T1000 (cell line): Measurements from ENCODE around the gene JARID2.

Source experiments
- DNase-seq: peaks from one replicate; lab custom pipeline; 2025; ENCODE audit warnings: mixed read lengths; lab: John Stamatoyannopoulos, UW

The JARID2 gene

DNA sequence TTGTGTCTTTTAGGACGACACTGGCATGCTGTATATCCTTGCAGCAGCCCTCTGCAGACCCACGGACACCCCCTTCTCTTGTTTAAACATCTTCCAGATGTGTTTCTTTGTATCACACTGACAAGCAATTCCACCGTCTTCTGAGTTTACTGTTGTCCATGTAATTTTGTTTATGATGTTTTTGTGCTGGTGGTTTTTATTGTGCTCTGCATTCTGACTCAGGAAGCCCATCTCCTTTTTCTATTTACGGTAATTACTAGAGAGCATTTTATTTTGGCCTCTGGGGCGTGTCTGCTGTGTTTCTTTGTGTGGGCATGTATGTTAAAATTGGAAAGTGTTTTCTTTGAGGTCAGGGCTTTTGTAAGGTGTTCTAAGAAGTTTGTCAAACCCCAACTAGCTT, 111.9 kb downstream of the JARID2 start:
- DNase-seq: no peak

DNA sequence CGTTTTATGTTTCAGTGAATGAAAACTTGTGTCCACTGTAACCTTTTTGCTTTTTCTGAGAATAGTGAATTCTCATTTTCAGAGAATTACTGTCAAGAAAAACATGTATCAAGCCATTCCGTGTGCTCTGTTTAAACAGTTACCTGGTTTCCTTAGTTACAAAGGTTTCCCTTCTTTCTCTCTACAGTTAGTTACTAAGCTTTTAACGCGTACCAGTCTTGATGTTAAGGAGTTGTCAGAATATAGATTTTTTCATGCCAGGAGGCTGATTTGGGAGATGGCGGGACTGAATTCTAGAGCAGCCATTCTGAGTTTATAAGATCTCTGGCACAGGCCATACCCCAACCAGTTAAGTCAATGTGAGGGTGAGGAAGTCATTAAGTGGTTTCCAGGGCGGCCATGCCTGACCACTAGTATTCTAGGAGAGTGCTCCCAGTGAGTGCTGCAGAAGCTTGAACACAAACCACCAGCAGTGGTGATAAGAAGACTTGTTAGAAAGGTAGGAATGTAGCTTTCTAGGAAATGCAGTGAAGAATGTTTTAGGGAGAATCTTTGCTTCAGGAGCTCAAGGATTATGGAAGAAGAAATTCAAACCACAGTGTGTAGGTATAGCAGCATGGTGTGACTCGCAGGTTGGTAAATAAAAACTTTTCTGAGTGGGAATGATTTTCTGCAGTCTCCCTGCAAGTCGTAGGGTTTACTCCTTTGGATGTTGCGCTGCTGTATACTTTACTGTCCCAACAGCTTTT, 112.9 kb downstream of the JARID2 start:
- no peak for DNase-seq

DNA sequence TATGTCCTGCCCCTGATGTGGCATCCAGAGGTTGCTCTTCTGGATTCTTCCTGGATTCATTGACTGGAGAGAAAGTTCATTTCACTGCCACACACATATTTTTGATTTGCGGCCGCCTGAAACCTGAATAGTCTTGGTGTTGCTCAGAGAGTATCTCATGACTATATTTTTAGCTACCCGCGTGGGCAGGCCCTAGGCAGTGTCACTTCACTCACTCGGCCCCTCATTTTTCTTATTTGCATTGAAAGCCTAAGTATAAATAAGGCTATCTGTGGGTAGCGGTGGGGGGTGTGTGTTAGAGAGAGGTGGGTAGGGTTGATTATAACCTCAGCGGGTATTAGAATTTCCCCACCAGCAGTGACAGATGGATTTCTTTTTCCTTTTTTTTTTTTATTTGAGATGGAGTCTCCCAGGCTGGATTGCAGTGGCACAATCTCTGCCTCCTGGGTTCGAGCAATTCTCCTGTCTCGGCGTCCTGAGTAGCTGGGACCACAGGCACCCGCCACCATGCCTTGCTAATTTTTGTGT, 113.5 kb downstream of the JARID2 start:
- no peak for DNase-seq

DNA sequence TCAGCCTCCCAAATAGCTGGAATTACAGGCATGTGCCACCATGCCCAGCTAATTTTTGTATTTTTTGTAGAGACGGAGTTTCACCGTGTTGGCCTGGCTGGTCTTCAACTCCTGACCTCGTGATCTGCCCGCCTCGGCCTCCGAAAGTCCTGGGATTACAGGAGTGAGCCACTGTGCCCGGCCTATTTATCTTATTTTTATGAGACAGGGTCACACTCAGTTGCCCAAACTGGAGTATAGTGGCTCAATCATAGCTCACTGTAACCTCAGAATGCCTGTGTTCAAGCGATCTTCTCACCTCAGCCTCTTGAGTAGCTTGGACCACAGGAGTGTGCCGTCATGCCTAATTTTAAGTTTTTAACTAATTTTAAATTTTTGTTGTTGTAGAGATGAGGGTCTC, 114.4 kb downstream of the JARID2 start:
- no peak for DNase-seq

DNA sequence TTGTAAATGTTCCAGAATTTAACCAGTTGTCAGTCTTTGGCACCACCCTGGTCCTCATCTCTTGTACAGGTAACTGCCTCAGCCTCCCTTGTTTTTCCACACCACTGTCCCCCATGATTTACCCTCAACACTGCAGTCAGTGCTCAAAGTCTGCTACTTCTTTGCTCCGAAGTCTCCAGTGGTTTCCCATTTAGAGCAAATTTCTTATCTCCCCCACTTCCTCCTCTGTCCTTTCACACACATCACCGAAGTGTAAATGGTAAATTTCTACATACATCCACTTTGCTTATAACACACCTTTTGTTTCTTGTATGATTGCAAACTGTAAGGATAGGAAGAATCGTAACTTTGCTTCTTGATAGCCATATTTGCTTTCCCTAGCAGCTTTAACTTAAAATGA, 115.3 kb downstream of the JARID2 start:
- no peak for DNase-seq

DNA sequence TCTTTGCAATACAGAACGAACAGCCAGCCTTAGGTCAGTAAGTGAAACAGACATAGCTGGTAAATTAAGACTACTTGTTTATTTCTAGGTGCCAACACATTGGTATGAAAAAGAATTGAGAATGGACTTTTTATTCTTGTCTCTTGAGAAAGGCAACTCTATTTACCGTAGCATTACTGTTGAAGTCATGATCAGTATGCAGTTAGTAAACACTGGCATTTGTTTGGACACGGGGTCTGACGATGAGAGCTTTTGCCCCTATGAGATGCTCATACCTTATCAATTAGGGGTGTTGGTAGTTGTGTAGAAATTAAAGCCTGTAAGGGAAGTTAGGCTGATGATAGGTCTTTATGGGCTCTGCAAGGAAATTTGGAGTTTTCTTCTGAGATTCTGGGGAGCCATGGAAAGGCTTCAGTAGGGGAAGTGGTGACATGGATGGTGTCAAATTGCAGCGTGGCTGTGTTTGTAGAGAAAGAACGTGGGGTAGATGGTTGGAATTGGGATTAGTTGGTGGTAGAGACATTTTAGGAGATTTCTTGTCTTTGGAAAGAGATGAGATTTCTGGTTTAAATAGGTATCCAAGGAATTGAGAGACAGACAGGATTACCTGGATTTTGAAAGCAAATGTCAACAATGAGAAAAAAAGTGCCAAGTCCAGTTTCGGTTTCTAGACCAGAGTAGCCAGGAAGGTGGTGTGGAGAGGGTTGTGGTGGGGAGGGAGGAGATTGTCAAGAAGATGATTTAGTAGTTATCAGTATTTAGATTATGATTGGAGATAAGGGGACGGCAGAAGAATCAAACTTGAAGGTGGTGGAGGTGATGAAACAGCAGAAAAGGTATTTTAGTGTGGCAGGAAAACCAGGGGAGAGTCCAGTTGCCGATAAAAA, 116.6 kb downstream of the JARID2 start:
- no peak for DNase-seq

DNA sequence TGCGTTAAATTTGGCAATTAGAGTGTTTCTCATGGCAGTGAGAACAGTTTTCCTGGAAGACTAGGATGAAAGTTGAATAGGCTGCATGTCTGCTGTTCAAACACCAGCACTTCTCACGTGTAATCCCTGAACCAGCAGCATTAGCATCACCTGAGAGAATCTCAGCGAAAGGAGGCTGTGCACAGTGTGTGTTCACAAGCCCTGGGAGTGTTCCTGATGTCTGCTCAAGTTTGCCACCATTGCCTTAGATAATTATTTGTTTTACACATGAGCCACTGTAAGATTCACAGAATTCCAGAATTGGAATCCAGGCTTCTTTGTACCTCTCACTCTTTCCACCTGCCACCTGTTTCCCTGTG, 117.3 kb downstream of the JARID2 start:
- no peak for DNase-seq

DNA sequence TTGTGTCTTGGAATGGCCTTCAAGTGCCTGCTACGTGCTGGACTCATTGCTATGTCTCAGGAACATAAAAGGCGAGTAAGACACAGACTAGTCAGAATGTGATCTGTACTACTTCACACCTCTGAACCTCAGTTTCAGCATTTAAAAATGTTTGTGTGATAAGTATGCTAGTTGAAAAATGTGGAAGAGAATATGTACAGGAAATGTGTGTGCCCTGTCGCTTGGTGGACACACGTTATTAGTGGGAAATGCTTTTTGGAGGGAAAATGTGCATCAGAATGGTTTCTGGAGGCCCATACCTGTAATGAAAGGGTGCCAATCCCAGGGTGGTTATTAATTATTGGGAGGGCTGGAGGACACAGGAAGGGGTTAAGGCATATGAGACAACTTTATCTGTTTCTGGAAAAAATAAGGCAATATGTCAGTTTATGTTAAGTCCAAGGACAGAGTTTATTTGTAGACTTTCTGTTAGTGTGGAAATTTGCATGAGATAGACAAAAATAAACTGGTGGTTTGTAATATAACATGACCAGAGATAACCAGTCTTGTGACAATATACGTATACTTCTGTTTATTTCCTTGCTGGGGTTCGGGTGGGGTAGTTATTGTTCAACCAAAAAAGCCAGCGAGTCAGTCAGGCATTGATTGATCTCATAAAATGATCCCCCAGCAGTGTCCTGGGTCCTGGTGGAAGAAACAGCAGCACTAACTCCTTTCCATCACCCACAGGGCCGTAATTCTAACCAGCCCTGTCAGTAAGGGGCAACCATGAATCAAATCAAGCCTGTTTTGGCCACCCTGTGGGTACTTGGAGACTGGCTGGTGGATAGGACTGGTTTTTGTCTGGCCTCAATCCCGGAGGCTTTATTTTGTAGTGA, 117.9 kb downstream of the JARID2 start:
- no peak for DNase-seq

DNA sequence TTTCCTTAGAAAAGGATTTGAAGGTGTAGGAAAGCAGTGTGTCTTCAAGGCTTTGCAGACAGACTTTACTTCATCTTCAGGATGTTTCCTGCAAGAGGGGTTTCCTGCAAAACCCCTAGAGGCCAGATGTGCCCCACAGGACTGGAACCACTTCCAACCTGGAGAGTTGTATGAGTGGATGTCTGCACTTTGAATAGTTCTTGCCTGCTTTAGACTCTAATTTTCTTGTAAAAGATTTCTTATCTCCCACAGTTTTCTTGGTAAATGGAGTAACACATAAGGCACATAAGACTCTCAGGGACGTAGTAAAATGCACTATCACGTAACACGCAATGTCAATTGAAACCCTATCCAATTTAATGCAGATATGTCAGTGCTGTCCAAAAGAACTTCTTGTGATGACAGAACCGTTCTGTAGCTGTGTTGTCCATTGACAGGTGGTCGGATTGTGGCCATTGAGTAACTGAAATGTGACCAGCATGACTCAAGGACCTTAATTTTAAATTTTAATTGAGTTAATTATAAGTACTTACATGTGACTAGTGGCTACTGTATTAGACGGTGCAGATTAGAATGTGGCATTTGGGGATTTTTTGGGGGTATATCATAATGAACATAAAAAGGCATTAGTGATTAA, 118.7 kb downstream of the JARID2 start:
- DNase-seq: no peak

DNA sequence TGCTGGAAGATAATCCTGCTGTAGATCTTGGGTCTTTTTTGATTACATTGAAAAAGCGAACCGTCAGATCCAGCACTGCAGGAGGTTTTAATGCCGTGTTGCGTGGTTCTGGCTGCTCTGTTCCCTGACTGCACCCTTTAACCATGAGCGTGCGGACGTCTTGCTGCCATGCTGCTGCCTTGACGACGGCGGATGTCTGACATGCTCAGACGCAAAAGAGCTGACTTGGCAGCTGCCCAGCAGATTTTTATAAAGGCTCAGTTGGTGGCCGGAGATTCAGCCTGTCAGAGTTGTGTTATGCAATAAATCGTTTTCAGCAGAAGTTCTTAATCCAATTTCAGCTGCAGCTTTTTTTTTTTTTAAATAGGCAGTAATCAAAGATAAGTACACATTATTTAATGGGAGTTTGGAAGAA, 119.4 kb downstream of the JARID2 start:
- no peak for DNase-seq

DNA sequence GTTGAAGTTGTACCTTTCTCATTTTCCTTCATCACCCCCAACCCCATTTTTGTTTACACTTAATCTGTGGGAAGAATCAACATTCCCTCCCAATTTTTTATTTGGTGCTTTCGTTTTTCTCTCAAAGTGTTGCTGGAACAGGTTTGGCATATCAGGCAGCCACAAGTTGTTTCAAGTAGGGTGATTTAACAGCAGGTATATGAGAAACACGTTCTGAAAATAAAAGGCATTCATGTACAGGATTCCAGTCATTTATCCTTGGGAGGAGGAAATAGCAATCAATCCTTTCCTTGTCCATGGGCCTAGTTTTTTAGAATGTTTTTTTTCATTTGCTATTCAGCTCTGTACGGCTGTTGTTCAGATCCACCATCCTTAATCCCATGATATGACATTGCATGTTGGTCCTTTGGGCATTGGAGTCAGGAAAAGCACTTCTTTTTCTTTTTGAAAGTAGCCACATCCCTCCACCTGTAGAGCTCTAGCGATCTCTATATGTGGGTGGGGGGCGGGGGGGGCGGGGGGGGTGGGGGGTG, 120.2 kb downstream of the JARID2 start:
- DNase-seq: no peak

DNA sequence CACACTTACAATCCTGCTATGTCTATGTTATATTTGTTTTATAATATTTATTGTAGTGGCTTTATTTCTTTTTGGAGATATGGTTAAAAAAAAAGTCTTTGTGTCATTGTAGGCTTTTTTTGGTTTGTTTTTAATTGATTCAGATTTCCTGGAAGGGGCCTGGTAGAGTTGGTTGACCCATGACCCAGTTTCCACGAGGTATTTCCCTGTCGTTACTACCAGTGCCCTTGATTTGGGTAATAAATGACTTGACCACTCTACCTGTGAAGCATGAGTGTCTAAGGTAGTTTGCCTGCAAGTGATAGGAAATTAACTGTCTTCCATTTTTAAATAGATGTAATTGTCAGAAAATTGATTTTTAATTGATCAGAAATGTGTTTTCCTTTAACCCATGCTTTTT, 121.0 kb downstream of the JARID2 start:
- no peak for DNase-seq

DNA sequence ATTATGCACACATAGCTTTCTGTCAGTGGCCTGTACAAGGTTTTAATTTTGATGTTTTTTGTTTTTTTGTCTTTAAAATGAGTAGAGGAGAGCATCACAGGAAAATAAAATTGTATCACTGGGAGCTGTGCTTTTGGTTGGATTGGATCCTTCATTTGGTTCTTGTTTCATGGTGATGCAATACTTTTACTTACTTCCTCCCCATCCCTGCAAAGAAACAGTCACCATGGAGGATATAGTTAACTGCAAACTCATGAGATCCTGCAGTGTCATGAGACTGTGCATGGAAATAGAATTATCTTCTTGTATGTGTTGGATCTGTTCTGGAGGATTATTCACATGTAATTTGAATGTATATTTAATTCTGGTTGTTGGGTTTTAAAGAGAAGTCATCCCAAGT, 122.3 kb downstream of the JARID2 start:
- no peak for DNase-seq

DNA sequence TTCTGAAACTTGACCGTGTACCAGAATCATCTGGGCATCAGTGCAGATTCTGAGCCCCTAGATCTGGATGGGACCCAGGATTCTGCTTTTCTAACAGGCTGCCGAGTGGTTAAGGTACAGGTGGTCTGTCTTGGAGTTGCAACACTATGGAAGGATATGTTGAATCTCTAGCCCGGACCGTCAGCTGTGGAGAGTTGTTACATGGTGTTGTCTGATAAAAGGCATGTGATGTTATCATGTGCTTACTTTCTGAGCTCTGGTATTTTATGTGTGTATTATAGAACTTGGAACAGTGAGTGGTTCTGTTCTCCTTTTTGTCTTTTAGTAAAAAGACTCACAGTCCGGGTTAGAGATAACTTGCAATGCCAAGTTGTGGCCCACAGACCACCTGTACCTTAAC, 123.0 kb downstream of the JARID2 start:
- no peak for DNase-seq

DNA sequence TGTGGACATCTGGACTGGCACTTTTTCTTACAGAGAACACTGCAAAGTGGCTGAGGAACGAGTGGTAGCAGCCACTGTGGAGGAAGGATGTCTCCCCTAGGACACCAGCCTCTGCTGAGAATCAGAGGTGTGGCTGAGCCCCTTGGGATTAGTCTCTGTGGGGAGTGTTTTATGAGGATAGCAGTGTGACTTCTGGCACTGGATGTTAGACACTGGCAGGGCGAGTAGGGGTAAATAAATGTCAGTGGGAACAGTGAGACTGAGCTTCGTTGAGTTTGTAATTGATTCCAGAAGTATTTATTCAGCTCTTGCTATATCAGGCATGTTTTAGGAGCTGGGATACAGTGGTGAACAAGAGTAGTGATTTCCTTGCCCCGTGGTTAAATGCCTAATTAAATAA, 124.0 kb downstream of the JARID2 start:
- no peak for DNase-seq

DNA sequence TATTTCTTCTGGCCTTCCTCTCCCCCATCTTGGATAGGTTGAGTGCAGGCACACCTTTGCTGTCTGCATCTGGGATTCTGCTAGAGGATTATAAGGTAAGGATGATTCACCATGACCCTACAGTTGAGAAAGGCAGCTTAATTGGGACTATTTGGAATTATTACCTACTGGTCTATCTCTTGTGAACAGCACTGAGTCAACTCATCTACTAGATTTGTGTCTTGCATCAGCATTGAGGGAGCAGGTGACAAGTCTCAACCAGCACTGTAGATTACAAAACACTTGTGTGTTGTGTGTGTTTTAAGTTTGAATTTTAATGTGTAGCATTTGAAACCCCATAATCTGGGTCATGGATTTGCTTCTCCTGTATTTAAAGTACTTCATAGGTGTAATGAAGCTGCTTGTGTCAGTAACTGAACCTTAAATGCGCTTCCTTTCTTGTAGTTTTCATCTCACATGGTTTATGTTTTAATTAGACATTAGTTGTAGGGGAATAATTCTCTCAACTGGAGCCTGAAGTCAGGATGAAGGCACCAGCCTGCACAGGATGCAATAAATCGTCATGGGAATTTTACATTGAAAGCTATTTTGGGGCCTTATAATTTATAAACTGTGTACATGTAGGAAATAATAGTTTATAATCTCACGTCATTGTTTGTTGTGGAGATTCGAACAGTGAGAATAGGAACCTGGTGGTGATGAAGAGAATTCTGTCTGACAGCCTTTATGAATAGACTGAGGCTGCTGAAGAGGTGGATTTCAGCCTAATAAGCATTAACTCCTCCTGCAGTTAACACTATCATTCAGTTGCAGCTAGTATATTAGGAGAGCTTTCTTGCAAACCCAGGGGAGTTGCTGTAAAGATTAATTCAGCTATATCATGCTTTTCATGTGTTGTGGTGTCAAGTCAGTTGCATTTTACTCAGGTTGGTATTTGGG, 125.1 kb downstream of the JARID2 start:
- DNase-seq: no peak

DNA sequence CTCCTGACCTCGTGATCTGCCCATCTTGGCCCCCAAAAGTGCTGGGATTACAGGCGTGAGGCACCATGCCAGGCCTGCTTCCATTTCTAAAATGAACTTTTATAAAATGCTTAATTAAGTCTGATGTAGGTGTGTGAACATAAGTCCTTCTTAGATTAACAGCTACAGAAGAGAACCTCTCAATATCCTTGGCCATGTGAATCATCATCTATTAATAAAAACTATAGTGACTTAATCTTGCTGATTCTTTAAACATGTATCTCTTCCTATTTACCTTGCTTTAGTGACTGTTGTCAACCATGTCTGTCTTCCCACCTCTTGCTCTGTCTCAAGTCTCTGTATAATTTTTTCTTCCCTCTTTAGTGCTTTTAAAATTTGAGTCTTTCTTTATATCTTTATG, 127.1 kb downstream of the JARID2 start:
- no peak for DNase-seq

DNA sequence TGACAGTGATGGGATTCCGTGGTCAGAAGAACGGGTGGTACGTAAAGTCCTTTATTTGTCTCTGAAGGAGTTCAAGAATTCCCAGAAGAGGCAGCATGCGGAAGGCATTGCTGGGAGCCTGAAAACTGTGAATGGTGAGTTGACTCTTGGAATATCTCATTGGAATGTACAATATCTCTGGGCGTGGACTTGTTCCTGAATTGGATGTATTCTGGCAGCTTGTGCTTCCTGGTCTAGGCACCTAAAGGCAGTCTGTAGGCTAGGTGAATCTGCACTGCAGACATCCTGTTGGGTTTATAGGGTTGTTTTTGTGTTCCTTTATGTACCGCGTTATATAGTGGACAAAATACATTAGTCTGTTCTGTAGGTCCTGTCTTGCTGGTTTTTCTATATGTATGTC, 128.2 kb downstream of the JARID2 start:
- no peak for DNase-seq

DNA sequence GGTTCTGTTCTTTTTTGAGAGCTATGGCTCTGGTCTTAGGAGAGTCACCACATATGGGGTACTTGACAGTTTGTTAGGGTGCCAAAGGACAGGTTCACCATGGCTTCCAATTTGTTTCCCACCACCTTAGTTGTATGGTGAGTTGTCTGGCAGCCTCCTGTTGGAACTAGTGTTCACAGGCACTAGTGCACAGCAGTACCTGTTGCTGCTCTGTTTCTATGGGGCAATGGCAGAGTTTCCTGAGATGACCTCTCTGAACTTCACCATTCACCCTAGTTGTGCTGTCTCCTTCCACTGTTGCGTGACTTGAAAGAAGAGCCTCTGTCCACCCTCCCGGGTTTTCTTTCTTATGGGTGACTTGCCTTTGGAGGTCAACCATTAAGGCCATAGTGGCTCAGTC, 129.1 kb downstream of the JARID2 start:
- no peak for DNase-seq

DNA sequence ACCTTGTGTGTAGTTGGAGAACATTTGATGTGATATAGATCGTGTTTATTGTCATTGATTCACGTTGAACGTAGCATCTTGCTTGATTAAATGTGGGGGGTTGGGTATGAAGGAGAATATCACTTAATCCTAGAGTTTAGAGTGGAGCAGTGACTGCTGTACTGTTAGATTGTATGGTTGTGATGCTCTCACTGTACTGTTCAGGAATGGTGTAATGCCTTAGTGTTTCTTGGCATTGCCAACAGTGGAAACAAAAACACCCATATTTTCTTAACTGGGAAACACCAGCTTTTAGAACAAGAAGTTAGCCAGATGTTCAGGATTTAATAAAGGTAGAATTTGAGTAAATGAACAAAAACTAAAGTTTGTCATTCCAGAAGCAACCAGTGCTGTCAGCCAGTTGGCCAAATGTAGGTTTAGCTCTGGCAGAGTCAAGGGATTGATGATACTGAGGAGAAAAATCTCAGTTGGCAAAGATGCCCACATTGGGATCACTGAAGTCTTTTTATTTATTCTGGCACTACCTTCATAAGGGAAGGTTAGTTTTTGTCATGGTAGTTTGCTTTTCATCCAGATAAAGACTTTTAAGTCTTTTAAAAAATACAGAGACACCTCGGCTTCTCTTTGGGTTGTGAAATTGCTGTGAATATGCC, 129.9 kb downstream of the JARID2 start:
- DNase-seq: no peak
